ENCODE measurements around the gene ZNF496. TPM values are rescaled to one million over a fixed set of nuclear protein-coding genes. Genes with fewer than 3 reads are reported as not detected.
"Not testable (repeated sequence)": the region's sequence is repeated elsewhere in the genome, so short reads cannot be mapped to it uniquely, and the experiment has no call there.

ZNF496 gene
- total RNA-seq, 1 experiment from 2014 or later: 37.6 TPM

GRCh38 chr1:247268390-247269045, 63.1 kb downstream of the ZNF496 start:
- Histone ChIP-seq H3K36me3 (ENCODE audit: low read depth) (no peaks in the 10 kb centered on the region), H3K79me2 (ENCODE audit: low read depth) (no peaks in the 10 kb centered on the region), H3K4me2 (no peak overlapping the region), H3K4me3 (no peak overlapping the region), H3K27ac (no peak overlapping the region), H2AFZ (no peak overlapping the region), H3F3A (ENCODE audit: insufficient read depth, low read depth) (no peaks in the 10 kb centered on the region), H3K27me3 (ENCODE audit: insufficient read depth, low read depth) (no peaks in the 10 kb centered on the region), H3K4me1 (replicated peaks; ENCODE audit: insufficient read depth) (no peaks in the 10 kb centered on the region), H4K20me1 (ENCODE audit: insufficient read depth) (no peaks in the 10 kb centered on the region), H3K9me2 (ENCODE audit: insufficient read depth) (no peaks in the 10 kb centered on the region; the same call in 1 of the 2 replicates), H3K9me3 (ENCODE audit: insufficient read depth, low read depth) (no peaks in the 10 kb centered on the region)
- TF ChIP-seq CTCF (conservative IDR thresholded peaks at IDR 0.05) (no peak), EZH2 (IDR thresholded peaks at IDR 0.05; ENCODE audit: low read depth) (no peak)
- POLR2A ChIA-PET (ENCODE audit: unreplicated experiment): no interaction called here
- no peak for DNase-seq
- BruUV-seq (replicated peaks): no TSS peak
- intact Hi-C loops (cut with micrococcal nuclease; ENCODE audit: unreplicated experiment): no loop called here
- CTCF ChIA-PET: no interaction called here

GRCh38 chr1:247266053-247266452, 65.6 kb downstream of the ZNF496 start:
- Histone ChIP-seq H4K20me1 (ENCODE audit: insufficient read depth) (no peaks in the 10 kb centered on the region), H3K27ac (no peak overlapping the region), H3K4me3 (no peak overlapping the region), H3K79me2 (ENCODE audit: low read depth) (no peaks in the 10 kb centered on the region), H3K4me1 (replicated peaks; ENCODE audit: insufficient read depth) (no peaks in the 10 kb centered on the region), H2AFZ (no peak overlapping the region), H3K9me2 (ENCODE audit: insufficient read depth) (no peaks in the 10 kb centered on the region; the same call in 1 of the 2 replicates), H3K27me3 (ENCODE audit: insufficient read depth, low read depth) (no peaks in the 10 kb centered on the region), H3K9me3 (ENCODE audit: insufficient read depth, low read depth) (no peaks in the 10 kb centered on the region), H3F3A (ENCODE audit: insufficient read depth, low read depth) (no peaks in the 10 kb centered on the region), H3K36me3 (ENCODE audit: low read depth) (no peaks in the 10 kb centered on the region), H3K4me2 (no peak overlapping the region)
- intact Hi-C loops (cut with micrococcal nuclease; ENCODE audit: unreplicated experiment): no loop called here
- peak in 1 of 2 experiments; percentile 35 for DNase-seq
- ChIA-PET CTCF (no interaction called here), POLR2A (ENCODE audit: unreplicated experiment) (no interaction called here)
- TF ChIP-seq EZH2 (IDR thresholded peaks at IDR 0.05; ENCODE audit: low read depth): no peak
- TF ChIP-seq CTCF (conservative IDR thresholded peaks at IDR 0.05): no peak
- no TSS peak for BruUV-seq (replicated peaks)

DNA sequence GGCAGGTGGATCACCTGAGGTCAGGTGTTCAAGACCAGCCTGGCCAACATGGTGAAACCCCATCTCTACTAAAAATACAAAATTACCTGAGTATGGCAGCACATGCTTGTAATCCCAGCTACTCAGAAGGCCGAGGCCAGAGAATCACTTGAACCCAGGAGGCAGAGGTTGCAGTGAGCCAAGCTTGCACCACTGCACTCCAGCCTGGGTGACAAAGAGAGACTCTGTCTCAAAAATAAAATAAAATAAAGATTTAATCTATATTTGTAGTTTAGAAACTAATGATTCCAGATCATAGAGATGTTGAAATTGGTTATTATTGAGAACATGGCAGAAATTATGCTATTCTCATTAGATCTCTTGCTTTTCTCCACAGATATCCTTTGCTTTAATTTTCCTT, 75.9 kb downstream of the ZNF496 start, which contains the start of gene VN1R5:
Gene VN1R5 (plus strand): TSS at position 301 of the 400 bp plus-strand sequence.
- H3K9me3 ChIP-seq (ENCODE audit: insufficient read depth, low read depth); POLR2A ChIA-PET (ENCODE audit: unreplicated experiment); BruUV-seq (replicated peaks); H3K4me2 ChIP-seq; DNase-seq; H2AFZ ChIP-seq; H3K27ac ChIP-seq; H3K79me2 ChIP-seq (ENCODE audit: low read depth); H3K4me3 ChIP-seq; intact Hi-C loops (cut with micrococcal nuclease; ENCODE audit: unreplicated experiment); H3K9me2 ChIP-seq (ENCODE audit: insufficient read depth); H3K4me1 ChIP-seq (replicated peaks; ENCODE audit: insufficient read depth); H3F3A ChIP-seq (ENCODE audit: insufficient read depth, low read depth); CTCF ChIA-PET; H3K27me3 ChIP-seq (ENCODE audit: insufficient read depth, low read depth); H4K20me1 ChIP-seq (ENCODE audit: insufficient read depth); H3K36me3 ChIP-seq (ENCODE audit: low read depth): not testable (repeated sequence)

DNA sequence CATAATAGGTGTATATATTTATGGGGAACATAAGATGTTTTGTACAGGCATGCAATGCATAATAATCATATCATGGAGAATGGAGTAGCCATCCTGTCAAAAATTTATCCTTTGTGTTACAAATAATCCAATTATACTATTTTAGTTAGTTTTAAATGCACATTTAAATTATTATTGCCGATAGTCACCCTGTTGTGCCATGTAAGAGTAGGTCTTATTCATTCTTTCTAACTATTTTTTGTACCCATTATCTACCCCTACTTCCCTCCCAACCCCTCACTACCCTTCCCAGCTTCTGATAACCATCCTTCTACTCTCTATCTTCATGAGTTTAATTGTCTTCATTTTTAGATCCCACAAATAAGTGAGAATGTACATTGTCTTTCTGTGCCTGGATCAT, 84.1 kb downstream of the ZNF496 start:
- Histone ChIP-seq H3K4me2 (no peak overlapping the region), H3K9me3 (ENCODE audit: insufficient read depth, low read depth) (no peaks in the 10 kb centered on the region), H2AFZ (no peak overlapping the region), H3K27ac (no peak overlapping the region), H3F3A (ENCODE audit: insufficient read depth, low read depth) (no peaks in the 10 kb centered on the region), H3K36me3 (ENCODE audit: low read depth) (no peaks in the 10 kb centered on the region), H4K20me1 (ENCODE audit: insufficient read depth) (no peaks in the 10 kb centered on the region), H3K4me3 (no peak overlapping the region), H3K79me2 (ENCODE audit: low read depth) (no peaks in the 10 kb centered on the region), H3K27me3 (ENCODE audit: insufficient read depth, low read depth) (peaks cover 4% of the 10 kb centered on the region; the same call in 1 of the 2 replicates), H3K9me2 (ENCODE audit: insufficient read depth) (no peaks in the 10 kb centered on the region), H3K4me1 (replicated peaks; ENCODE audit: insufficient read depth) (no peaks in the 10 kb centered on the region)
- no TSS peak for BruUV-seq (replicated peaks)
- DNase-seq: no peak
- intact Hi-C loops (cut with micrococcal nuclease; ENCODE audit: unreplicated experiment): no loop called here
- POLR2A ChIA-PET (ENCODE audit: unreplicated experiment): no interaction called here
- CTCF ChIA-PET: no interaction called here
- TF ChIP-seq EZH2 (IDR thresholded peaks at IDR 0.05; ENCODE audit: low read depth): no peak
- TF ChIP-seq CTCF (conservative IDR thresholded peaks at IDR 0.05): no peak
